ENCODE data around the gene IFT88.

- TF ChIP-seq CTCF (IDR thresholded peaks at IDR 0.05; ENCODE audit: insufficient read depth, low read length) (no peak), POLR2AphosphoS5 (IDR thresholded peaks at IDR 0.05; ENCODE audit: low read depth) (no peak)
- TF ChIP-seq, protein P1, sequence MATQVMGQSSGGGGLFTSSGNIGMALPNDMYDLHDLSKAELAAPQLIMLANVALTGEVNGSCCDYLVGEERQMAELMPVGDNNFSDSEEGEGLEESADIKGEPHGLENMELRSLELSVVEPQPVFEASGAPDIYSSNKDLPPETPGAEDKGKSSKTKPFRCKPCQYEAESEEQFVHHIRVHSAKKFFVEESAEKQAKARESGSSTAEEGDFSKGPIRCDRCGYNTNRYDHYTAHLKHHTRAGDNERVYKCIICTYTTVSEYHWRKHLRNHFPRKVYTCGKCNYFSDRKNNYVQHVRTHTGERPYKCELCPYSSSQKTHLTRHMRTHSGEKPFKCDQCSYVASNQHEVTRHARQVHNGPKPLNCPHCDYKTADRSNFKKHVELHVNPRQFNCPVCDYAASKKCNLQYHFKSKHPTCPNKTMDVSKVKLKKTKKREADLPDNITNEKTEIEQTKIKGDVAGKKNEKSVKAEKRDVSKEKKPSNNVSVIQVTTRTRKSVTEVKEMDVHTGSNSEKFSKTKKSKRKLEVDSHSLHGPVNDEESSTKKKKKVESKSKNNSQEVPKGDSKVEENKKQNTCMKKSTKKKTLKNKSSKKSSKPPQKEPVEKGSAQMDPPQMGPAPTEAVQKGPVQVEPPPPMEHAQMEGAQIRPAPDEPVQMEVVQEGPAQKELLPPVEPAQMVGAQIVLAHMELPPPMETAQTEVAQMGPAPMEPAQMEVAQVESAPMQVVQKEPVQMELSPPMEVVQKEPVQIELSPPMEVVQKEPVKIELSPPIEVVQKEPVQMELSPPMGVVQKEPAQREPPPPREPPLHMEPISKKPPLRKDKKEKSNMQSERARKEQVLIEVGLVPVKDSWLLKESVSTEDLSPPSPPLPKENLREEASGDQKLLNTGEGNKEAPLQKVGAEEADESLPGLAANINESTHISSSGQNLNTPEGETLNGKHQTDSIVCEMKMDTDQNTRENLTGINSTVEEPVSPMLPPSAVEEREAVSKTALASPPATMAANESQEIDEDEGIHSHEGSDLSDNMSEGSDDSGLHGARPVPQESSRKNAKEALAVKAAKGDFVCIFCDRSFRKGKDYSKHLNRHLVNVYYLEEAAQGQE (IDR thresholded peaks at IDR 0.05; ENCODE audit: insufficient replicate concordance, low read depth) = no peak
Observed at GRCh38 chr13:20547479-20547908, 19.5 kb upstream of the IFT88 start.

Data from HL-60 (cell line).